GM19035 (cell line): ENCODE measurements around the gene C7.

Experiments
- ATAC-seq: cut with Tn5 transposase; IDR thresholded peaks from one replicate; pipeline ENCODE4 v1.9.1; 2021; ENCODE audit not compliant: unreplicated experiment

C7 gene

GRCh38 chr5:40915341-40915926 is 6.1 kb downstream of the C7 start:
- ATAC-seq, result no peak

GRCh38 chr5:40916226-40916625 is 6.9 kb downstream of the C7 start:
- ATAC-seq, result no peak

GRCh38 chr5:40928886-40929448 is 19.7 kb downstream of the C7 start:
- ATAC-seq, result no peak

GRCh38 chr5:40932766-40933165 is 23.5 kb downstream of the C7 start:
- ATAC-seq, result no peak

- no peak for ATAC-seq
Measured at GRCh38 chr5:40937075-40937474, 27.8 kb downstream of the C7 start.

GRCh38 chr5:40939753-40940152 is 30.5 kb downstream of the C7 start:
- no peak for ATAC-seq

GRCh38 chr5:40945111-40945510 is 35.8 kb downstream of the C7 start:
- ATAC-seq, result no peak

GRCh38 chr5:40955313-40955712 is 46.0 kb downstream of the C7 start:
- no peak for ATAC-seq

GRCh38 chr5:40957048-40957447 is 47.8 kb downstream of the C7 start:
- no peak for ATAC-seq

GRCh38 chr5:40958811-40959210 is 49.5 kb downstream of the C7 start:
- ATAC-seq, result no peak

- no peak for ATAC-seq
Measured at GRCh38 chr5:40960037-40960436, 50.7 kb downstream of the C7 start.

GRCh38 chr5:40962207-40962955 is 53.1 kb downstream of the C7 start:
- no peak for ATAC-seq

GRCh38 chr5:40972434-40972833 is 63.1 kb downstream of the C7 start:
- no peak for ATAC-seq

- no peak for ATAC-seq
Measured at GRCh38 chr5:40973364-40974004, 64.2 kb downstream of the C7 start.

- ATAC-seq, result no peak
Measured at GRCh38 chr5:40976041-40976440, 66.7 kb downstream of the C7 start.

GRCh38 chr5:40976836-40977235 is 67.5 kb downstream of the C7 start:
- ATAC-seq, result no peak

GRCh38 chr5:40981420-40981819 is 72.1 kb downstream of the C7 start:
- ATAC-seq, result no peak

- no peak for ATAC-seq
Measured at GRCh38 chr5:40983781-40984180, 74.5 kb downstream of the C7 start.

GRCh38 chr5:40984884-40985283 is 75.6 kb downstream of the C7 start:
- no peak for ATAC-seq

- ATAC-seq, result no peak
Measured at GRCh38 chr5:40985501-40985900, 76.2 kb downstream of the C7 start.

- ATAC-seq, result no peak
Measured at GRCh38 chr5:40986666-40987065, 77.4 kb downstream of the C7 start.

- no peak for ATAC-seq
Measured at GRCh38 chr5:40987349-40987748, 78.1 kb downstream of the C7 start.
